ENCODE data around the gene RBM27.

- no peak for TF ChIP-seq CTCF (IDR thresholded peaks at IDR 0.05)
- no peak for TF ChIP-seq POLR2A (IDR thresholded peaks at IDR 0.05)
These were observed 6.3 kb downstream of the RBM27 start for GRCh38 chr5:146209714-146210113.
